ENCODE data around the gene POLDIP3. TPM values are rescaled to one million over a fixed set of nuclear protein-coding genes. Genes with fewer than 3 reads are reported as not detected.

Gene POLDIP3, protein sequence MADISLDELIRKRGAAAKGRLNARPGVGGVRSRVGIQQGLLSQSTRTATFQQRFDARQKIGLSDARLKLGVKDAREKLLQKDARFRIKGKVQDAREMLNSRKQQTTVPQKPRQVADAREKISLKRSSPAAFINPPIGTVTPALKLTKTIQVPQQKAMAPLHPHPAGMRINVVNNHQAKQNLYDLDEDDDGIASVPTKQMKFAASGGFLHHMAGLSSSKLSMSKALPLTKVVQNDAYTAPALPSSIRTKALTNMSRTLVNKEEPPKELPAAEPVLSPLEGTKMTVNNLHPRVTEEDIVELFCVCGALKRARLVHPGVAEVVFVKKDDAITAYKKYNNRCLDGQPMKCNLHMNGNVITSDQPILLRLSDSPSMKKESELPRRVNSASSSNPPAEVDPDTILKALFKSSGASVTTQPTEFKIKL
- polyA plus RNA-seq (2012; ENCODE audit: insufficient read depth, insufficient read length, low read depth) = 147 TPM

DNA sequence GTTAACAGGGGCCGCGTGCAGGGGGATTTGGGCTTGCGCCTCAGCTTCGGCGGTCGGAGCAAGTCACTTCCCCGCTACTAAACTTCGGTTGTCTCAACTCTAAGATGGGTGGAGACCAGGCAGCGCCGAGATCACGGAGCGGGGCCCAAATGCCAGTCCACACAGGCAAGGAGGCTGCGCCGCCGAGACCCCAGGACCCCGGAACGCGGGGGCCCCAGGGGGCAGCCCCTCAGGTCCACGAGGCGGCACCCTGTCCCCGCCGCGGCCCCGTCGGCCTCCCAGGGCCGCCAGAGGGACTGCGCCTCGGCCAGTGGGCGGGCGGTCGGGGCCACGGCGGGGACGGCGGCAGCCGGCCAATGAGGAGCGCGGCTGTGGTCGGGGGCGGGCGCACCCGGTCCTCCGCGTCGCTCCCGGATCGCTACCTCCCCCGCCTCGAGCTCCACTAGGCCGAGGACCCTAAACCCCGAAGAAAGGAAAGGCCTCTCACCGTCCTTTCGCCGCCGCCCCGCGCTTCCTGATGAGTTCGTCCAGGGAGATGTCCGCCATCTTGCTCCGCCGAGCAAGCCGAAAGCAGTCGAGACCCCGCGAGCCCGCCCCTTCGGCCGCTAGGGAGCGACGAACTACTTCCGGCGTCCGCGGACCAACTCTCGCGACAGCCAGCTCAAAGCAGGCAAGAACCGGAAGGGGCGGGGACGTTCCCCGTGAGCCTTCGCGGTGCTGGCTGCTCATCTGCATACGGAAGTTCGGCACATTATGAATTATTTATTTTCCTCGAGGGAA lies at the start of gene POLDIP3:
Gene POLDIP3 (minus strand): TSS at position 572 of the 780 bp plus-strand sequence. CDS start 26 bp downstream, at position 546.
- DNase-seq = peak; percentile 99
- H3K4me1 ChIP-seq = peaks cover 6% of the 10 kb centered on the region; the same call in 1 of the 2 replicates
- TF ChIP-seq, protein P1, sequence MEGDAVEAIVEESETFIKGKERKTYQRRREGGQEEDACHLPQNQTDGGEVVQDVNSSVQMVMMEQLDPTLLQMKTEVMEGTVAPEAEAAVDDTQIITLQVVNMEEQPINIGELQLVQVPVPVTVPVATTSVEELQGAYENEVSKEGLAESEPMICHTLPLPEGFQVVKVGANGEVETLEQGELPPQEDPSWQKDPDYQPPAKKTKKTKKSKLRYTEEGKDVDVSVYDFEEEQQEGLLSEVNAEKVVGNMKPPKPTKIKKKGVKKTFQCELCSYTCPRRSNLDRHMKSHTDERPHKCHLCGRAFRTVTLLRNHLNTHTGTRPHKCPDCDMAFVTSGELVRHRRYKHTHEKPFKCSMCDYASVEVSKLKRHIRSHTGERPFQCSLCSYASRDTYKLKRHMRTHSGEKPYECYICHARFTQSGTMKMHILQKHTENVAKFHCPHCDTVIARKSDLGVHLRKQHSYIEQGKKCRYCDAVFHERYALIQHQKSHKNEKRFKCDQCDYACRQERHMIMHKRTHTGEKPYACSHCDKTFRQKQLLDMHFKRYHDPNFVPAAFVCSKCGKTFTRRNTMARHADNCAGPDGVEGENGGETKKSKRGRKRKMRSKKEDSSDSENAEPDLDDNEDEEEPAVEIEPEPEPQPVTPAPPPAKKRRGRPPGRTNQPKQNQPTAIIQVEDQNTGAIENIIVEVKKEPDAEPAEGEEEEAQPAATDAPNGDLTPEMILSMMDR (IDR thresholded peaks at IDR 0.05; ENCODE audit: low read depth, low read length) = 0 out of 2 replicates have a peak, but pooled peaks have one; percentile 15
- H3K9me3 ChIP-seq = no peaks in the 10 kb centered on the region
- H3K36me3 ChIP-seq = peaks cover 24% of the 10 kb centered on the region
- H3K27me3 ChIP-seq = no peaks in the 10 kb centered on the region
- peak within 1 kb of the TSS; percentile 92 for H3K4me3 ChIP-seq (ENCODE audit: low read depth, low read length)

DNA sequence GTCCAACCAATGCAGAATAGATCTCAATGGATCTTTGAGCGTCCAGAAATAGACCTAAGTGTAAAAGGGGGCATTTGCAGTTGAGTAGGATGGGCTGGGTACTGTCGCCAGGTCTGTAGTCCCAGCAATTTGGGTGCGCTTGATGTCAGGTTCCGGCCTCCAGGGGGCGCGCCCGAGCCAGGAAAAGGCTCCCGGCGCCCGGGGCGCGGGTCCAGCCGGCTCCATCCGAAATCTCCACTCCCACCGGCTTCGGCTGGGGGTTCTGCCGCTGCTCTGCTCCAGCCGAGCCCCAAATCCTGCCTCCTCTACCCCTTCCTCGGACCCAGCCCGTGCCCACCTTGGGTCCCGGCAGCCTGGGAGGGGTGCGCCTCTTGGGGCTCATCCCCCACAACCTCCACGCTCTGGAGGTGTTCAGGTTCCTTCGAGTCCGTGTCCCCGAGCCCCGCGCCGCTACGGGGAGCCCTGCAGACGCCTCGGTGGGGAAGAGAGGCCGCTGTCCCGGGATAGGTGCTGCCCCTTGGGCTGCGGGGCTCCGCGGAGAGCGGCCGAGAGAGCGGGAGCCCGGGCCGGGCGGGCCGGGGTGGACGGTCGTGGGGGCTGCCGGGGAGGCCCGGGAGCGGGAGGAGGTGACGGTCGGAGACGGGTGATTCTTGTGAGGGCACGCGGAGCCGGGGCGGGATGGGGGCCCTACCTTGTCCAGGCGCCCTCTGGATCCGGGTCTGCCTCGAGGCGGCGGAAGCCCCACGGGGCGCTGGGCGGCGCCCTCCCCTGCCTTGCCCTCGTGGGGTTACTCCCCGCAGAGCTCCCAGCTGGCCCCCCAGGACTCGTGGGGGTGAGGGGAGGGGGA lies 47.5 kb upstream of the POLDIP3 start:
- H3K9me3 ChIP-seq = no peaks in the 10 kb centered on the region
- TF ChIP-seq, protein P1 (IDR thresholded peaks at IDR 0.05; ENCODE audit: low read depth, low read length) = peak; percentile 87
- H3K27me3 ChIP-seq = peaks cover 8% of the 10 kb centered on the region; the same call in 1 of the 2 replicates
- peak; percentile 88 for DNase-seq
- H3K4me1 ChIP-seq = no peaks in the 10 kb centered on the region
- no peaks in the 10 kb centered on the region for H3K36me3 ChIP-seq
- H3K4me3 ChIP-seq (ENCODE audit: low read depth, low read length) = peak overlapping the region; percentile 68

DNA sequence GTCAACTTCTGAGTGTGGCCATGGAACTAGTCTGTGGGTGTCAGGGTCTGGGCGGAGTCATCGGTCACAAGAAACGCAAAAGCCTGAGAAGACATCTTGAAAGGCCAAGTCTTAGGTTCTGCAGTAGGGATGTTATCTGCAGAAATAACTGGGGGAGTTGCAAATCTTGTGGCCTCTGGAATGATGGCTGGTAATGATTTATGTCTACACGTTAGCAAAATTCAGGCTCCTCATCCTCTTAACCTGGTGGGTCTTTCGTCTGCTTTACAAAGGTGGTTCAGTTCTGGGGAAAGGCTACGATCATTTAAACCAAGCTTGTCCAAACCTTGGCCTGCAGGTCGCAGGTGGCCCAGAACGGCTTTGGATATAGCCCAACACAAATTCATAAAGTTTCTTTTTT lies 41.9 kb upstream of the POLDIP3 start:
- Histone ChIP-seq H3K9me3 (no peaks in the 10 kb centered on the region), H3K4me3 (ENCODE audit: low read depth, low read length) (no peak overlapping the region), H3K36me3 (no peaks in the 10 kb centered on the region), H3K27me3 (no peaks in the 10 kb centered on the region), H3K4me1 (no peaks in the 10 kb centered on the region; the same call in 1 of the 2 replicates)
- no peak for DNase-seq
- TF ChIP-seq, protein P1 (IDR thresholded peaks at IDR 0.05; ENCODE audit: low read depth, low read length) = no peak

DNA sequence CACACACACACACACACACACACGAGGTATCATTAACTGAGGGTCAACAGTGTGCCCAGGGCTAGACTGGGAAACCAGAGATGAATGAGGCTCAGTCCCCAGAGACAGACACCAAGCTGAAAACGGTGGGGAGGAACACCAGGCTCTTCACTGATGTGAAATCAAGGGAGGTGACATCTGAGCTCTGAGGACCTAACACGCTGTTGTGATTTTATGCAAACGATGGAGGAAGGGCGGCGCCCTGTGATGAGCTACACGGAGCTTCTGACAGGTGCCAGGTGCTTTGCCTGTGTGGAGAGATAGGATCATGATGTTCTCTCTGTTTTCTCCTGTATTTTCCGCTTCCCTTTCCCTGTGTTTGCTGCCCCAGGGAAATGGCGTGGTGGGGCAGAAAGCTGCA lies 41.0 kb upstream of the POLDIP3 start:
- Histone ChIP-seq H3K36me3 (no peaks in the 10 kb centered on the region), H3K4me1 (no peaks in the 10 kb centered on the region; the same call in 1 of the 2 replicates), H3K9me3 (no peaks in the 10 kb centered on the region), H3K4me3 (ENCODE audit: low read depth, low read length) (no peak overlapping the region), H3K27me3 (no peaks in the 10 kb centered on the region)
- DNase-seq = peak; percentile 43
- TF ChIP-seq, protein P1 (IDR thresholded peaks at IDR 0.05; ENCODE audit: low read depth, low read length) = no peak

DNA sequence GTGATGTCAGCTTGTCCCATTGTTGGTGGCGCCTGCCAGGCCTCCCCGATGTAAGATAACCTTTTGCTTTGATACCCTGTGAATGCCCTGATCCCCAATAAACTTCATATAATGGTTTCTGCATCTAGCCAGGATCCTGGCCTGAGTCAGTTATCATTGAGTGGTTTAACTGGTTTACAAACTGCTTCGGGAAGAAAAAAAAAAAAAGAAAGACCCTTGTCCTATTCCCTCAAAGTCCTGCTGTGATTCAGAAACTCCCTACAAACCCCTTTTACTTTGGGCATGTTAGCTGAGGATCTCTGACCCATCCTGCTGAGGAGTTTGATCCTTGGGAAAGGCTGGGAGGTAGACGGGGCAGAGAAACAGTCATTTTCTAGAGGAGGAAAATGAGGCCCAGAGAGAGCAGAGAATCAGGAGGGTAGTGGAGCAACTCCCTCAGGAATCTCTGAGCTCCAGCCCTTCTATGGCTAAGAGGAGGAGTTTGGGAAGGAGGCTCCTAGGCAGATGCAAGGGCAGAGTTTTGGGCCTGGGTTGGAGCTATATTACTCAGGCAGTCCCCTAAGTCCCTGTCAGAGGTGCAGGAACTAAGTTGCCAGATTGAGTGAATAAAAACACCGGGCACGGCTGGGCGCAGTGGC lies 39.9 kb upstream of the POLDIP3 start:
- no peaks in the 10 kb centered on the region for H3K27me3 ChIP-seq
- H3K36me3 ChIP-seq = no peaks in the 10 kb centered on the region
- no peak overlapping the region for H3K4me3 ChIP-seq (ENCODE audit: low read depth, low read length)
- H3K9me3 ChIP-seq = no peaks in the 10 kb centered on the region
- H3K4me1 ChIP-seq = no peaks in the 10 kb centered on the region; the same call in 1 of the 2 replicates
- no peak for DNase-seq
- TF ChIP-seq, protein P1 (IDR thresholded peaks at IDR 0.05; ENCODE audit: low read depth, low read length) = no peak

All from BE2C (cell line).